Endodermal cell (in vitro differentiated cells): ENCODE measurements around the gene CSTF3. TPM values are rescaled to one million over a fixed set of nuclear protein-coding genes. Genes with fewer than 3 reads are reported as not detected.

Experiments
- DNase-seq: peaks from one replicate; pipeline ENCODE4 v3.0.0-alpha.2; 2017
- H3K27ac ChIP-seq: 2 replicates; pipeline ENCODE4 v1.5.1; 2013; ENCODE audit warnings: mild to moderate bottlenecking, low read depth, low read length, moderate library complexity
- H3K27me3 ChIP-seq: 2 replicates; pipeline ENCODE4 v1.6.1; 2013; ENCODE audit warnings: mild to moderate bottlenecking, low read length, moderate library complexity; ENCODE audit not compliant: insufficient read depth, control insufficient read depth, poor library complexity, severe bottlenecking
- H3K36me3 ChIP-seq: 2 replicates; pipeline ENCODE4 v1.7.0; 2013; ENCODE audit warnings: mild to moderate bottlenecking, low read length, moderate library complexity; ENCODE audit not compliant: control insufficient read depth, insufficient read depth
- H3K4me1 ChIP-seq: one replicate; pipeline ENCODE4 v1.7.0; 2013; ENCODE audit warnings: low read length; ENCODE audit not compliant: control insufficient read depth, insufficient read depth
- H3K4me3 ChIP-seq: 2 replicates; pipeline ENCODE4 v1.5.1; 2013; ENCODE audit warnings: mild to moderate bottlenecking, low read length, moderate library complexity
- H3K9ac ChIP-seq: 2 replicates; pipeline ENCODE4 v1.6.1; 2013; ENCODE audit warnings: mild to moderate bottlenecking, low read length, moderate library complexity; ENCODE audit not compliant: poor library complexity, severe bottlenecking; ENCODE audit errors: extremely low read depth
- H3K9me3 ChIP-seq: 2 replicates; pipeline ENCODE4 v1.6.1; 2013; ENCODE audit warnings: mild to moderate bottlenecking, low read length, moderate library complexity; ENCODE audit not compliant: control insufficient read depth
- H3K27ac Mint-ChIP-seq: 2 replicates; pipeline ENCODE4 v1.8.0; 2020; ENCODE audit warnings: mixed read lengths
- H3K27me3 Mint-ChIP-seq: 2 replicates; pipeline ENCODE4 v1.8.0; 2021; ENCODE audit warnings: mild to moderate bottlenecking, mixed read lengths; ENCODE audit not compliant: insufficient read depth
- H3K36me3 Mint-ChIP-seq: 2 replicates; pipeline ENCODE4 v1.8.0; 2020; ENCODE audit warnings: low read depth, mixed read lengths
- H3K4me1 Mint-ChIP-seq: 2 replicates; pipeline ENCODE4 v1.8.0; 2020; ENCODE audit warnings: mixed read lengths
- H3K4me3 Mint-ChIP-seq: 2 replicates; pipeline ENCODE4 v1.8.0; 2020; ENCODE audit warnings: mild to moderate bottlenecking, moderate library complexity, mixed read lengths
- H3K9me3 Mint-ChIP-seq: 2 replicates; pipeline ENCODE4 v1.8.0; 2020; ENCODE audit warnings: mild to moderate bottlenecking, mixed read lengths
- CTCF ChIP-seq: fragments of 200-600 bp; sonication (generic); conservative IDR thresholded peaks from 2 replicates; pipeline ENCODE4 v1.5.0; 2021; ENCODE audit warnings: antibody characterized with exemption, mild to moderate bottlenecking
- WGBS, 2 experiments: methylation state at CpG; one replicate each; pipeline versions ENCODE4 v1.1.5 to v1.1.7; 2013; ENCODE audit warnings: missing lambda C conversion rate in 2 of 2, mixed read lengths in 1 of 2; ENCODE audit not compliant: insufficient coverage in 1 of 2, insufficient read length in 1 of 2; 5-methylcytosine and 5-hydroxymethylcytosine counted together
- total RNA-seq, 2 donors: library from RNA; stranded (reverse); fragmentation: NEBNext Ultra II Directional in 1 of 2; extraction: Animal tissue kit (Norgen Biotek cat#: 25700) in 1 of 2; gene quantifications; 2 replicates in 1 of 2; 3 replicates in 1 of 2; pipeline ENCODE4 v1.2.1, GENCODE V29; 2021

CSTF3 gene
- total RNA-seq, 2 donors from 2014 or later: 59.3 to 72.1 TPM

- no peaks in the 10 kb centered on the region for H3K27me3 Mint-ChIP-seq
- H3K4me3 Mint-ChIP-seq: no peak overlapping the region
- H3K9me3 Mint-ChIP-seq: no peaks in the 10 kb centered on the region
- no peaks in the 10 kb centered on the region for H3K4me1 ChIP-seq
- H3K27ac Mint-ChIP-seq: no peak overlapping the region
- H3K9ac ChIP-seq: no peak overlapping the region
- H3K4me3 ChIP-seq: no peak overlapping the region
- no peak overlapping the region for H3K27ac ChIP-seq
- no peaks in the 10 kb centered on the region for H3K4me1 Mint-ChIP-seq
- no peaks in the 10 kb centered on the region for H3K27me3 ChIP-seq
- no peak for DNase-seq
- H3K36me3 ChIP-seq: peaks cover 37% of the 10 kb centered on the region
- no peak for TF ChIP-seq CTCF
- H3K36me3 Mint-ChIP-seq: peaks cover 35% of the 10 kb centered on the region
- peaks cover 4% of the 10 kb centered on the region for H3K9me3 ChIP-seq
These were observed 51.9 kb downstream of the CSTF3 start for GRCh38 chr11:33109294-33109895.

- peaks cover 72% of the 10 kb centered on the region for H3K36me3 Mint-ChIP-seq
- TF ChIP-seq CTCF: no peak
- no peaks in the 10 kb centered on the region for H3K4me1 Mint-ChIP-seq
- H3K27ac ChIP-seq: no peak overlapping the region
- no peak overlapping the region for H3K9ac ChIP-seq
- H3K27me3 ChIP-seq: no peaks in the 10 kb centered on the region
- no peaks in the 10 kb centered on the region for H3K4me1 ChIP-seq
- no peak overlapping the region for H3K4me3 ChIP-seq
- DNase-seq: no peak
- peaks cover 76% of the 10 kb centered on the region for H3K36me3 ChIP-seq
- H3K27me3 Mint-ChIP-seq: no peaks in the 10 kb centered on the region
- H3K9me3 Mint-ChIP-seq: no peaks in the 10 kb centered on the region
- H3K9me3 ChIP-seq: peaks cover 2% of the 10 kb centered on the region
- no peak overlapping the region for H3K27ac Mint-ChIP-seq
- no peak overlapping the region for H3K4me3 Mint-ChIP-seq
These were observed 57.4 kb downstream of the CSTF3 start for GRCh38 chr11:33103836-33104235.

GRCh38 chr11:33094157-33094556 lies 67.1 kb downstream of the CSTF3 start:
- DNase-seq: no peak
- 83% methylated on average over 1 of the region's 1 CpG; no CpG with 5 or more reads in 1 of the 2 experiments for WGBS, 2 experiments
- H3K9me3 Mint-ChIP-seq: no peaks in the 10 kb centered on the region
- H3K9me3 ChIP-seq: no peaks in the 10 kb centered on the region
- H3K9ac ChIP-seq: no peak overlapping the region
- no peak overlapping the region for H3K4me3 ChIP-seq
- H3K4me1 ChIP-seq: no peaks in the 10 kb centered on the region
- no peak overlapping the region for H3K27ac ChIP-seq
- peaks cover 87% of the 10 kb centered on the region for H3K36me3 ChIP-seq
- H3K27me3 Mint-ChIP-seq: no peaks in the 10 kb centered on the region
- H3K27me3 ChIP-seq: no peaks in the 10 kb centered on the region
- no peak for TF ChIP-seq CTCF
- no peaks in the 10 kb centered on the region for H3K4me1 Mint-ChIP-seq
- peaks cover 72% of the 10 kb centered on the region for H3K36me3 Mint-ChIP-seq
- H3K27ac Mint-ChIP-seq: no peak overlapping the region
- H3K4me3 Mint-ChIP-seq: no peak overlapping the region
